Chondrocyte (in vitro differentiated cells): ENCODE measurements around the gene TOMM34. TPM values are rescaled to one million over a fixed set of nuclear protein-coding genes. Genes with fewer than 3 reads are reported as not detected.

ENCODE experiments used
- DNase-seq: peaks from one replicate; pipeline ENCODE4 v3.0.0; 2021; ENCODE audit warnings: mixed read lengths, low spot score
- H3K27ac Mint-ChIP-seq: one replicate; pipeline ENCODE4 v1.8.0; 2021; ENCODE audit warnings: mild to moderate bottlenecking, moderate library complexity, mixed read lengths; ENCODE audit not compliant: unreplicated experiment
- H3K27me3 Mint-ChIP-seq: 2 replicates; pipeline ENCODE4 v1.8.0; 2021; ENCODE audit warnings: low read depth, mixed read lengths
- H3K36me3 Mint-ChIP-seq: 2 replicates; pipeline ENCODE4 v1.8.0; 2021; ENCODE audit warnings: low read depth, mixed read lengths
- H3K4me1 Mint-ChIP-seq: 2 replicates; pipeline ENCODE4 v1.8.0; 2021; ENCODE audit warnings: low read depth, mild to moderate bottlenecking, mixed read lengths
- H3K4me3 Mint-ChIP-seq: one replicate; pipeline ENCODE4 v1.8.0; 2021; ENCODE audit warnings: mild to moderate bottlenecking, moderate library complexity, mixed read lengths; ENCODE audit not compliant: unreplicated experiment
- H3K9me3 Mint-ChIP-seq: 2 replicates; pipeline ENCODE4 v1.8.0; 2021; ENCODE audit warnings: low read depth, mixed read lengths
- CTCF ChIP-seq: fragments of 200-600 bp; sonication (generic); IDR thresholded peaks from 2 replicates; pipeline ENCODE4 v1.5.0; 2021; ENCODE audit warnings: antibody characterized with exemption, mild to moderate bottlenecking, moderate library complexity
- total RNA-seq: library from RNA; stranded (reverse); gene quantifications from 3 replicates; pipeline ENCODE4 v1.2.1, GENCODE V29; 2021

Gene TOMM34
- total RNA-seq, 1 donor from 2014 or later: 16.2 TPM

GRCh38 chr20:44896583-44896982 is 63.6 kb downstream of the TOMM34 start:
- H3K4me1 Mint-ChIP-seq: peaks cover 47% of the 10 kb centered on the region
- TF ChIP-seq CTCF: no peak
- peak overlapping the region; percentile 28 for H3K27ac Mint-ChIP-seq
- H3K36me3 Mint-ChIP-seq: peaks cover 2% of the 10 kb centered on the region
- no peak overlapping the region for H3K4me3 Mint-ChIP-seq
- DNase-seq: no peak
- no peaks in the 10 kb centered on the region for H3K9me3 Mint-ChIP-seq
- H3K27me3 Mint-ChIP-seq: no peaks in the 10 kb centered on the region

- TF ChIP-seq CTCF: no peak
- H3K4me3 Mint-ChIP-seq: no peak overlapping the region
Observed at GRCh38 chr20:44894959-44895358, 65.2 kb downstream of the TOMM34 start.

More at GRCh38 chr20:44894959-44895358, 65.2 kb downstream of the TOMM34 start:
- peaks cover 47% of the 10 kb centered on the region for H3K4me1 Mint-ChIP-seq
- DNase-seq: no peak
- no peaks in the 10 kb centered on the region for H3K36me3 Mint-ChIP-seq
- no peak overlapping the region for H3K27ac Mint-ChIP-seq
- H3K27me3 Mint-ChIP-seq: no peaks in the 10 kb centered on the region
- no peaks in the 10 kb centered on the region for H3K9me3 Mint-ChIP-seq

Other genes starting within 250 kb of the TOMM34 start
- 1.6 to 1.7 TPM (median 1.7 TPM) in 3 replicates for gene CCN5, start 245.0 kb downstream of the TOMM34 start, total RNA-seq
- 0.59 to 1.6 TPM (median 0.77 TPM) in 3 replicates for gene KCNK15, start 214.5 kb downstream of the TOMM34 start, total RNA-seq
- 1.4 to 2.1 TPM (median 1.7 TPM) in 3 replicates for gene RIMS4, start 149.9 kb downstream of the TOMM34 start, total RNA-seq
- gene YWHAB, start 74.7 kb downstream of the TOMM34 start, total RNA-seq: 170 to 201 TPM (median 191 TPM) in 3 replicates
- 31.4 to 39.3 TPM (median 31.9 TPM) in 3 replicates for gene PABPC1L, start 50.3 kb downstream of the TOMM34 start, total RNA-seq
- gene STK4, start 6.1 kb upstream of the TOMM34 start, total RNA-seq: 21.7 to 24.2 TPM (median 23.4 TPM) in 3 replicates
- gene KCNS1, start 140.7 kb upstream of the TOMM34 start, total RNA-seq: 0.55 to 1.1 TPM (median 0.59 TPM) in 3 replicates
- not detected in 3 replicates for gene WFDC5, start 154.8 kb upstream of the TOMM34 start, total RNA-seq
- not detected in 3 replicates for gene WFDC12, start 164.1 kb upstream of the TOMM34 start, total RNA-seq
- not detected in 3 replicates for gene PI3, start 214.5 kb upstream of the TOMM34 start, total RNA-seq
- not detected in 3 replicates for gene SEMG1, start 246.6 kb upstream of the TOMM34 start, total RNA-seq